GM11168 (cell line): ENCODE results near the gene PRRX2.
"Not testable (repeated sequence)": the region's sequence is repeated elsewhere in the genome, so short reads cannot be mapped to it uniquely, and the experiment has no call there.

Experiments
- in situ Hi-C: fragments of 300-500 bp; cut with MboI; formaldehyde crosslinking; loops from one replicate; pipeline ENCODE4 v1.12.0; 2022; ENCODE audit warnings: low sequenced_read_pairs; ENCODE audit not compliant: unreplicated experiment

Gene PRRX2

DNA sequence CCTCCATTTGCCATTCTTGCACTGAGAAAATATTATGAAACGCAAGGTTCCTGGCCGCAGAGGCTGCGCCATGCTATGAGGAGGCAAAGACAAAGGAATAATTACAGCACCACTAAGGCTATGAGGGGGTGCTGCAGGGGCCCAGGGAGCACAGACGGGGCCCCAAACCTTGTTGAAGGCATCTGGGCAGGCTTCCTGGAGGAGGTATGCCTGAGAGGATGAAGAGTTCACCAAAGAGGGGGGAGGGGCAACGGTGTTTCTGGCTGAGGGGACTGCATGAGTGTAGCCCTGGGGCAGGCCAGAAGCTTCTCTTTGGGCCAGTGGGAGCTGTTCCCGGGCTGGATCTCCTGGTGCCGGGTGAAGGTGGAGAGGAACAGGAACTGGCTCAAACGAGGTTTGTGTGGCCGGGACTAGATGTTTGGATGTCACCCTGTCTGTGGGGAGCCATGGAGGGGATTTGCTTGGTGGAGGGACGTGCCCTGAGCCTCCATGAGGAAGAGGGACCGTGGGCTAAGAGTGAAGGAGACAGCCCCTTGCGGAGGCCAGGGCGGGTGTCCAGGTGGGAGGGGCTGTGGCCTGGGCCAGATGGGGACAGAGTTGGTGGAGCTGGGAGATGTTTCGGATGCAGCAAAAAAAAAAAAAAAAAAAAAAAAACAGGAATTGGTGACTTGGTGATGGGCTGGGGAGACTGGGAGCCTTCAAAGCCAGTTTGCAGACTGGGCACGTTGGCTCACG lies 59.2 kb downstream of the PRRX2 start:
- in situ Hi-C loops = no loop called here

DNA sequence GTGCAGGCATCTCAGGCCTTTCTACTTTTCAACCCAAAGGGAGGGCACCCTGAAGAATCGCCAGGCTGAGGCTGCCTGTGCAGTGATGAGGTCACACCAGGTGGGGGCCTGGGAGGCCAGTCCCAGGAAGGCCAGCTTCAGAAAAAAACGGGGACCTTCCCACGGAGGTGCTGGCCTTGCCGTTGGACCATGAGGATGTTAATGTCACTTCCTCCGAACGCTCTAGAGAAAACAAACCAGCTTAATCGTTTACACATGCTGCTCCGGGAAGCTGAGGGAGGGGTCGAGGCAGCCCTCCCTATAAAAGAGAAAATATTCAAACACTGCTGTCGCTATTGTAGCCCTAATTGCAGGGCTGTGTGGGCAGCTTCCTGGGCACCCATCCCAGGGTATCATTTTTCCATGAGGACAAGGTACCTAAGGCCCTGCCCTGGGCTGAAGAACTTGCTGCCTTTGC lies 60.4 kb downstream of the PRRX2 start:
- in situ Hi-C loops = no loop called here

DNA sequence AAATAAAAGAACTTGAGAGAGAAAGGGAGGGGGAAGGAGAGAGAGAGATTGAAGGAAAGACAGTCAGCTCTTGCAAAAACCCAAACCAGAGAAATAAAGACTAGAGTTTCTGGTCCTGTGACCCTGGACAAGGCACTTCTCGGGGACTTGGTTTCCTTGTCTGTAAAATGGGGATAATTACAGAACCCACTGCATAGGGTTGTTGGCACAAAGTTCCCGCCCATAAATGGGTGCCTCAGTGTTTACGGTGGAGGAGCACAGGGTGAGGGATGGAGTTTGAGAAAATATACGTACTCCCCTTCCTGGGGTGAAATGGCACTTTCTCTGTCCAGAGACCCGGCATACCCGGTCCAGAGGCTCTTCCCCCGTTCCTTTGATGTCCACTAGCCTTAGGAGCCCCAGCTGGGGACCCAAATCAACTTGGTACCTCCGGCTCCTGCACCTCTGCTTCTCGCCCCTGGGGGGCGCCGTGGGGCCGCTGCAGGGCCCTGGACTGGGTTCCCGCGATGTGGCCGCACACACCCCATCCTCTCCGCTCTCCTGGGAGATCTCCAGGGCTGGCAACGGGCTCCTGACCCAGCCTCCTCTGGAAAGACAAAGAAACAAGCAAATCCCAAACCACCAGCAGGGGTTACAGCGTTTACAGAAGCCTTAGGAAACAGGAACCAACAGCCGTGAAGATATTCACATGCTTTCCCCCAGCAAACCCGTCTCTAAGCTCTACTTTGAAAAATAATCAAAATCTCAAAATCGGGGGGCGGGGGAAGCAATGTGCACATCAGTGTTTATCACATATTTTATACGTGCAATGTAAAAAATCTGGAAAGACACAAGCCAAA lies 61.1 kb downstream of the PRRX2 start:
- in situ Hi-C loops = no loop called here

DNA sequence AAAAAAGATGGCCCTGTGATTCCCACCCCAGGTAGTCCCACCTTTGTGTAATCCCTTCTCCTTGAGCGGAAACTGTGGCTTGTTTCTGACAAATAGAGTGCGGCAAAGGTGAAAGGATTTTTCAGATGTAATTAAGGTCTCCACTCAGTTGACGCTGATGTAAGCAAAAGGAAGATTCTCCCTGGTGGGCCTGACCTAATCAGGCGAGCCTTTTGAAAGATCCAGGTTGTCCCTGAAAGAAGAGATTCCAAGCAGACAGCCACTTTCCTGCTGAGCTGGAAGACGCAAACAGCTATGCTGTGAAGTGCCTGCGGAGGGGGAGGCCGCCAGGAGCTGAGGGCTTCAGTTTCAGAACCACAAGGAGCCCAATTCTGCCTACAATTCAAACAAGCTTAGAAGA lies 63.3 kb downstream of the PRRX2 start:
- in situ Hi-C loops = no loop called here

DNA sequence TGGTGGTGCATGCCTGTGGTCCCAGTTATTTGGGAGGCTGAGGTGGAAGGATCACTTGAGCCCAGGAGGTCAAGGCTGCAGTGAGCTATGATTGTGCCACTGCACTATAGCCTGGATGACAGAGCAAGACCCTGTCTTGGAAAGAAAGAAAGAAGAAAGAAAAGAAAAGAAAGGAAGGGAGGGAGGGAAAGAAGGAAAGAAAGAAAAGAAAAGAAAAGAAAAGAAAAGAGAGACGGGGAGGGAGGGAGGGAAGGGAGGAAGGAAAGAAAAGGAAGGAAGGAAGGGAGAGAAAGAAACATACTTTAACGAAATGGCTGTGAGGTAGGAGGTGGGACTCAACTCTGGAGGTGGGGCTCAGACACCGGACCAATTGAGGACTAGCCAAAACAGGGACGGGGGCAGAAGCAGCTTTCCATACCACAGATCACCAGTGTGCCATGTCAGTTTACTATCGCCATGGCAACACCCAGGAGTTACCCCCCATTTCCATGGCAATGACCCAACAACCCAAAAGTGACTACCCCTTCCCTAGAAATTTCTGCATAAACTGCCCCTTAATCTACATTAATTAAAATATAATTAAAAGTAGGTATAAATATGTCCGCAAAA lies 66.1 kb downstream of the PRRX2 start:
- in situ Hi-C loops = loop anchor here (5.0 kb wide), 1 partner anchor 56 kb away; no protein-coding TSS in a partner anchor

DNA sequence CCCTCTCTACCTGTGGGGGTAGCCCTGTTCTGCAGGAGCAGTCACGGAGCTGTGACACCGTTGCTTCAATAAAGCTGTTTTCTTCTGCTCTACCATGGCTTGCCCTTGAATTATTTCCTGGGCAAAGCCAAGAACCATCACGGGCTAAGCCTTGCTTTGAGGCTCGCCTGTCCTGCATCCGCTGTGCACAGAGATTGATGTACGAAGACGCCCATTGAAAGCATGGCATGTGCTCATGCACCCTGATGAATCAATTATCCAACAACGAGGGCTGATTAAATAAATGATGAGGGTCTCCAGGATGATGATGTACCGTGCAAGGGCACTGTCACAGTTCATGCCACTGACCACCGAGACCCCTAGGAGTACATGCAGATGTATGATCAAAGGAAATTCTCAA lies 66.7 kb downstream of the PRRX2 start:
- in situ Hi-C loops = loop anchor here (5.0 kb wide), 1 partner anchor 55 kb away; no protein-coding TSS in a partner anchor

DNA sequence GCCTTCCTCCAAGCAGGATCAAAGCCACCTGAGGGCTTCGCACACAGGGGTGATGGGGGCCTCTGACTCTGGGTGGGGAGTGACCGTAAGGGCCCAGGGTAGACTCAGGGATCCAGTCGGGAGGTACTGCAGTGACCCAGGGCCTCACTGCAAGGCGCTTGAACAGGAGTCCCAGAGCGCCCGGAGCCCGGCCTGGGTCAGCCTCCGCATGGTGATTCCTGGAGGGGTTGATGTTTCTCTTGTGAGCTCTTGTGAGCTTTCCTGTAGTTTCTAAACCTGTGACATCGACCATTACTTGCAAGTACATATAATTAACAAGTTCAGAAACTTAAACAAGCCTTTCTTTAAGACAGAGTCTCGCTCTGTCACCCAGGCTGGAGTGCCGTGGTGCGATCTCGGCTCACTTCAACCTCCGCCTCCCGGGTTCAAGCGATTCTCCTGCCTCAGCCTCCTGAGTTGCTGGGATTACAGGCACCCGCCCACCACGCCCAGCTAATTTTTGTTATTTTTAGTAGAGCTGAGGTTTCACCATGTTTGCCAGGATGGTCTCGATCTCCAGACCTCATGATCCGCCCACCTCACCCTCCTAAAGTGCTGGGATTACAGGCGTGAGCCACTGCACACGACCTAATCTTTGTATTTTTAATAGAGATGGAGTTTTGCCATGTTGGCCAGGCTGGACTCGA lies 67.6 kb downstream of the PRRX2 start:
- in situ Hi-C loops = loop anchor here (5.0 kb wide), 1 partner anchor 54 kb away; no protein-coding TSS in a partner anchor

DNA sequence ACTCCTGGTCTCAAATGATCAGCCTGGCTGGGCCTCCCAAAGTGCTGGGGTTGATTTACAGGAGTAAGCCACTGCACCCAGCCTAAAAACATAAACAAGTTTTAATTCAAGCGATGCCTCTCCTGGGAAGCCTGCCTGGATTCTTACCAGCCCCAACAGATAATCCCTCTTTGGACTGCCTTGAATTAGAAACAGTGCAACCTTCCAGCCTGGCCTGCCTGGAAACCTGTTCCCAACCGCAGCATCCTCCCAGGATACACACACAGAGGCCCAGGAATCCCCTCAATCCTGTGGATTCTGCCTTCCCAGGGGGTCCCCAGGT lies 68.1 kb downstream of the PRRX2 start:
- in situ Hi-C loops = loop anchor here (5.0 kb wide), 1 partner anchor 54 kb away; no protein-coding TSS in a partner anchor

DNA sequence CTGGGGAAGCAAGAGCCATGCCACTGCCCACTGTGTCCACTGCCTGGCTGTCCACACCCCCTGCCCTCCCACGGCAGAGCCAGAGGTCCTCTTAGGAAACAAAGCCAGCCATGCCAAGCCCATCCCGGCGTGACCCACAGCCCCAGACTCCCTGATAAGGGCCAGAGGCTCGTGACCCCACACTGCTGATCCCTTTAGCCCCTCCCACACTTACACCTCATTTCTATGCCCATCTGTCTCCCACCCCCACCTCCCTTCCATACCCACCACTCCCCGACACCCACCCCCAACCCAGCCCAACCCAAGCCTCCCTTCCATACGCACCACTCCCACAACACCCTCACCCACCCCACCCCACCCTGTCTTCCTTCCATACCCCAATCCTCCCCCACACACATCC lies 70.1 kb downstream of the PRRX2 start:
- in situ Hi-C loops = no loop called here

DNA sequence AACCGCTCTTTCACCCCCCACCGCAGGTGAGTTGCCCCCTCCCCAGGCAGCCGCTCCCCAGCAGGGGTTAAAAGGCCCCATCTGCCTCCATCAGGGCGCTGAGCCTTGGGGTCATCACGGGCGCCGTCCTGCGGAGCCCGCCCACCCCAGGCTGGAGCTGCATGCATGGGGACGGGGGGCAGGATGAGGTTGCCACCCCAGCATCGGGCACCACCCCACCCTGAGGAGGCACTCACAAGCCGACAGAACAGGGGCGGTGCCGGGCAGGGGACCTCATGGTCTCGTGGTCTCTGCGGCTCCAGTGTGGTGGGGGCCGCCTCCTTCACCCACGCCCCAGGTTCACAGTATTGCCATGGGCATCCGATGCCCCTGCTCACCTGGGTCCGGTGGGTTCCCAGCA lies 70.9 kb downstream of the PRRX2 start:
- in situ Hi-C loops = no loop called here

DNA sequence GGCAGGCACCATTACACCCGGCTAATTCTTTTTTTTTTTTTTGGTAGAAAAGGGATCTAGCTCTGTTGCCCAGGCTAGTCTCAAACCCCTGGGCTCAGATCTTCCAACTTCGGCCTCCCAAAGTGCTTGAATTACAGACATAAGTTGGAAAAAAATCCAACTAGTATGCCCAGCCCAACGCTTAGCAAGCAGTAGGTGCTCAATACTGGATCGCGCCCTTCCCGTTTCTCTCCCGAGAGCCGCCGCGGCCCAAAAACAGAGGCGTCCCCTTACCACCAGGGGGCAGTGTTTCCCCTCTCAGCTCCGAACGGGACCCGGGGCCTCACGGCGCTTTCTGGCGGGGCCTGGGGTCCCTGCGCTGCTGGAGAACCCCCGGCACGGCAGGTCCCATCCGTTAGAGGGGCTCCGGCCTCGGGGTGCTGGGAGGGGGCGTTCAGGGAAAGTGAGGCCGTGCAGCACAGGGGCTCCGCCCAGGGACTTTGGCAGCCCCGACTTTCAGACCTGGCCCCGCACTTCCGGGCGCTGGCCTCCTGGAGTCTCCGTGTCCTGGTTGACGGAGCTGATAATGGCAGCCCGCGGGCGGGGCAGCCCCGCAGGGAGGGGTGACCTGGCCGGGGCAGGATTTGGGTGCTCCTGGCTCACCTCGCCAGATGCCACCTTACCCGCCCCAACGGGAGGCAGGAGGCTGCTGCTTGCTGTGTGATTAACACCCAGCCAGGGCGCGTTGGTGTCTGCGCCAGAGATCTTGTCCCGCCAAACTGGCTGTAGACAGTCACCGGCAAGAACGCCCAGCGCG lies 72.2 kb downstream of the PRRX2 start:
- in situ Hi-C loops = no loop called here

DNA sequence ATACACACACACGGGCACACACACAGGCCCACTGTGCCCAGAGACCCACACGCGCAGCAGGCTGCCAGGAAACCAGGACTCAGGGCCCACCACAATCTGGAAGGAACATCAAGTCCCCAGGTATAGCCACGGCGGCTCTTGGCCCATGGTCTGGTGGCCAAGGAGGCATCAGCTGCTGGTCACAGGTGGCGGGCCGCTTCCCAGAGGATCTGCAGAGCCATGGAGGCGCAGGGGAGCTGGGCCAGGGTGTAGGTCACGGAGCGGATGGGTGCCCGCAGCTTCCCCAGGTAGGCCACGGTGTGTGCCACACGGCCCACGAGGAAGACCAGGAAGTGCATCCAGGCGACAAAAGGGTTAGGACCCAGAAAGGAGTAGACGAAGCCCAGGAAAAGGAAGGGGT lies 74.0 kb downstream of the PRRX2 start:
- in situ Hi-C loops = no loop called here

DNA sequence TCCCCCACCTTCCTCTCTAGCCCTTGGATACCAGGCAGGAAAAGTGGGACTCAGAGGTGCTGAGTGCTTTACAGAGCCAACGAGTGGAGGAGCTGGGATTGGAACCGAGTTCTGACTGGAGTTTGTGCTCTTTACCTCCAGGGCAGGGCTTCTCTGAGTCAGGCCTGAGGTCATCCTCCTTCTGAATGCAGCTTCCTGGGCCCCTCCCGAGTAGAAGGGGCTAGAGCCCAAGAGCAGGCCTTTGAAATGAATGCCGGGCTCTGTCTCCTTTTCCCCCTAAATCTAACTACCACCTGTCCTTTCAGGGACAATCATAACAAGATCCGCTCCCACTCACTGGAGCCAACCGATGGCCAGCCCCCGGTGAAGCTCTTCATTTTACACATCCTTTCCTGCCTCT lies 74.7 kb downstream of the PRRX2 start:
- in situ Hi-C loops = no loop called here

DNA sequence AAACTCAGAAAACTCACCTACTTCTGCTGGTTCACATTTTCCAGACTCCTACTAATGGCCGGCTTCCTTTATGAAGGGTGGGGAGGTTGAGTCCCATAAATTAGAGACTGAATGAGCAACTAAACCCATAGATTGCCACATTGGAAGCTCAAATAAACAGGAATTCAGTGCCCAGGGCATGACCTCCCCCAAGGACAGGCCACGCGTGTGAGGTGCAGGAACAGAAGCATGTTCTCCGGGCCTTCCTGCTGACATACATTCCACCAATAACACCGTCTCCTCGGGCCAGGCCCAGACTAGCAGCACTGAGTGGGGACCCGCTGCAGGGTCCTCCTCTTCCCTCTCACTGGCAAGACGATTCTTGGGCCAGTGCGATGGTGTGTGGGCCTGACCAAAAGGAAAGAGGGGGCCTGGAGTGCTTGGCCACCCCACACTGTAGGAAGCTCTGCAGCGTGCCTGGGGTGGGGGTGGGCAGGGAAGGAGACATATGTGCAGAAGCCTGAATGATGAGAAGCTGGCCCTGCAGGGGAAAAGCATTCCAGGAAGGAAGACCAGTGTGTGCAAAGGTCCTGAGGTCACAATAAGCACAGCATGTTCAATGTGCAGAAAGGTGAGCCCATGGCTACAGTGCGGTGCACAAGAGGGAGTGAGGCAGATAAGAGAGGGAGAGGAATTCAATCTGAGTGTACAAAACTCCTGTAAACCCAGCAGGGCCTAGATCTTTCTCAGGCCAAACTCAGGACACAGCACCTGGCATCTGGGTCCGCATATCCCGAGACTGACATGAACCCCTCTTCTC lies 75.4 kb downstream of the PRRX2 start:
- in situ Hi-C loops = no loop called here

DNA sequence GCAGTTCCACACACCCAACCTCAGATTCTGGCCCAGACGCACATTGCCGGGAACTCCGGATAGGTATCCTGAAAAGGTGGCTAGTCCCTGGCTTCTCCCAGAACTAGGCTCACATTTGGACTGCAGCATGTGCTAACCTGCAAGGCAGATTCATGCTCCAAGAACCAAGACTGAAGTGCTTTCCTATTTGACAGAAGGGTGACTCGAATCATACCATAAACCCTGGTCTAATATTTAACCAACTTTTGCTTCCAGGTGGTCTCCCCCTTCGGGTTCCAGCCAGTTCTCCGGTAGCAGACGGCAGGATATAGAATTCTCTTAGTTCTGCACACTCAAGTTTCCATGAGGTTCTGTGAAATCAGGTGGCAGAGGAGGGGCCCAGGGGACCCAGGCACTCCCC lies 79.8 kb downstream of the PRRX2 start:
- in situ Hi-C loops = no loop called here

DNA sequence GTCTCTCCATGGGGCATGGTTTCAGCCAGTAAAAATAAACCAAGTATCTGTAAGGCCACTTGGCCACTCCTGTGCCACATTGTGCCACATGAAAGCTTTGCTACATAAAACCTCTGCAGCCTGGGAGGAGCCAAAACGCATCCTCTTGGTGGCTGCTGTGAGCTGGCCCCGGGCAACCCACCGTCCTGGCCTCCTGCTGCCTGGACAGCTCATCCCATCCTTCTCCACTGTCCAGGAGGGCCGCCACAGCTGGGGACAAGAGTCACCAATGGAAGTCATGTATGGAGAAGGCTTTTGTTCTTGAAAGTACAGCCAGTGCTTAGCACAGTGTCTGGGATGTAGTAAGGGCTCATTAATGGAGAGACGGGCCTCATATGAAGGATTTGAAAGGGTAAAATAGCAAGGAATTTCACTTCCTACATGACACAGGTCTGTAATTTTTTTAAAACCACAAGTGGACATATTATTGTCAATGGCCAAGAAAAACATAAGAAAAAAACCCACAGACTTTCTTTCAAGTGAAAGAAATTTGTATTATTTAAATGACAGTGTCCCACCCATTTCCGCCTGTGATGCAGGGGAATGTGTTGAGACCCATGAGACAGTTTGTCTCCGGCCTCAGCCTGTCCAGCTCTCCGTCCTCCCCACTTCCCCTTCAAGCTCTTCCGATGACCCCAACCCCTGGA lies 80.8 kb downstream of the PRRX2 start:
- in situ Hi-C loops = no loop called here

DNA sequence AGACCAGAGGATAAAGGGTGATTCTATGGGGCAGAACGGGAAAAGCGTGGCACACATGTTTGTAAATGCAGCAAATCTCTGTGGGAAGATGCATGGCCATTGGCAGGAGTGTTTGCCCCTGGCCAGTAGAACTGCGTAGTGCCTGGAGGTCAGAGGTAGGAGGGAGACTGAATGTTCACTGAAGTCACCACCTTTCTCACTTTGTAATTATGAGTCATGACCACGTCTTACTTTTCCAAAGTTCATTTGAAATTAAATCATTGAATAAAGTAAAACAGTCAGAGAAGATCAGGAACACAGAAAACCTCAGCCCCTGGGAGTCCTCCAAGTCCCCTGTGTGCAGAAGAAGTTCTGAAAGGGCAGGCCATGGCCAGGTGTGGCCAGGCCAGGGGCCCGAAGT lies 82.8 kb downstream of the PRRX2 start:
- in situ Hi-C loops = no loop called here

DNA sequence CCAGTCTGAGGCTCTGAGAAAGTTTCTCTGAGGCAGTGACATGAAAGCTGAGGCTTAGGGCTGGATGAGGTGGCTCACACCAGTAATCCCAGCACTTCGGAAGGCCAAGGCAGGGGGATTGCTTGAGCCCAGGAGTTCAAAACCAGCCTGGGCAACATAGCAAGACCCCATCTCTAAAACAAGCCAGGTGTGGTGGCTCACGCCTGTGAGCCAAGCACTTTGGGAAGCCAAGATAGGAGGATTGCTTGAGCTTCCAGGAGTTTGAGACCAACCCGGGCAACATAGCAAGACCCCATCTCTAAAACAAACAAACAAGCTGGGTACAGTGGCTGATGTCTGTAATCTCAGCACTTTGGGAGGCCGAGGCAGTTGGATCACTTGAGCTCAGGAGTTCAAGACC lies 83.6 kb downstream of the PRRX2 start:
- in situ Hi-C loops = not testable (repeated sequence)
